Tibial nerve (tissue), 3 donors: Measurements from ENCODE around the gene CAMTA1.

Experiments
- POLR2A ChIP-seq, 2 donors: fragments of 450-650 bp; IDR thresholded peaks; one replicate each; pipeline ENCODE4 v1.6.1; 2017; ENCODE audit warnings: antibody characterized with exemption in 2 of 2, mild to moderate bottlenecking in 2 of 2, moderate library complexity in 2 of 2
- TF ChIP-seq, protein P1 (sequence below), 5 experiments: fragments of 200-600 bp in 3 of 5; fragments of 450-650 bp in 2 of 5; sonication (generic) in 3 of 5; IDR thresholded peaks; one replicate each; pipeline ENCODE4 v1.5.1; 2016 to 2019; ENCODE audit warnings: antibody characterized with exemption in 5 of 5, mild to moderate bottlenecking in 3 of 5, moderate library complexity in 2 of 5

DNA sequence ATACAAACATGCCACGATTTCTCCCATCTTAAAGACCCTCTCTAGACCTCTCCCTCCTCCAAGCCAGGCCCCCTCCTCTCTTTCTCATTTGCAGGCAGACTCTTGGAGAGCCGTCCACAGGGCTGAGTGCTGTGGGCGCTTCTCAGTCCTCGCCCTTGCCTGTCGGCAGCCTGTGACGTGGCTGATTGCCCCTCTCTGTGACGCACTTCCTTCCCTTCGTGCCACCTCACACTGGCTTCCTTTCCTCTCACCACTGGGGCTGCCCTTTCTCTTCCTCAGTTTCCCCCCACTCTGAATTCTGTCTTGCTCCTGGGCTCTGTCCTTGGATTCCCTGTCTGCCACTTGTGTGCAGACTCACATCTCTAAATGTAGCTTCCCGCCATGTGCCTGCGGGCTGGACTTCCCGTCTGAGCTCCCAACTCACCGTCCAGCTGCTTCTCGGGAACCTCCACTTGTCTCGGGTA is 227.2 kb downstream of the CAMTA1 start:
- TF ChIP-seq, protein P1, sequence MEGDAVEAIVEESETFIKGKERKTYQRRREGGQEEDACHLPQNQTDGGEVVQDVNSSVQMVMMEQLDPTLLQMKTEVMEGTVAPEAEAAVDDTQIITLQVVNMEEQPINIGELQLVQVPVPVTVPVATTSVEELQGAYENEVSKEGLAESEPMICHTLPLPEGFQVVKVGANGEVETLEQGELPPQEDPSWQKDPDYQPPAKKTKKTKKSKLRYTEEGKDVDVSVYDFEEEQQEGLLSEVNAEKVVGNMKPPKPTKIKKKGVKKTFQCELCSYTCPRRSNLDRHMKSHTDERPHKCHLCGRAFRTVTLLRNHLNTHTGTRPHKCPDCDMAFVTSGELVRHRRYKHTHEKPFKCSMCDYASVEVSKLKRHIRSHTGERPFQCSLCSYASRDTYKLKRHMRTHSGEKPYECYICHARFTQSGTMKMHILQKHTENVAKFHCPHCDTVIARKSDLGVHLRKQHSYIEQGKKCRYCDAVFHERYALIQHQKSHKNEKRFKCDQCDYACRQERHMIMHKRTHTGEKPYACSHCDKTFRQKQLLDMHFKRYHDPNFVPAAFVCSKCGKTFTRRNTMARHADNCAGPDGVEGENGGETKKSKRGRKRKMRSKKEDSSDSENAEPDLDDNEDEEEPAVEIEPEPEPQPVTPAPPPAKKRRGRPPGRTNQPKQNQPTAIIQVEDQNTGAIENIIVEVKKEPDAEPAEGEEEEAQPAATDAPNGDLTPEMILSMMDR (IDR thresholded peaks at IDR 0.05): no peak
- TF ChIP-seq POLR2A (IDR thresholded peaks at IDR 0.05): no peak
